H1 (cell line): ENCODE results near the gene LAT. TPM values are rescaled to one million over a fixed set of nuclear protein-coding genes. Genes with fewer than 3 reads are reported as not detected.

Source experiments
- CTCF ChIA-PET: fragments of 300-600 bp; sonication (Branson Sonifier 250); formaldehyde crosslinking; loops from one replicate; lab custom pipeline; 2021; ENCODE audit not compliant: partially characterized antibody; lab: Charles Lee
- POLR2A ChIA-PET: fragments of 300-600 bp; sonication (Branson Sonifier 250); formaldehyde crosslinking; loops from one replicate; lab custom pipeline; 2021; ENCODE audit warnings: inconsistent platforms; ENCODE audit not compliant: partially characterized antibody; lab: Charles Lee
- DNase-seq, 2 experiments: peaks; one replicate each; pipeline versions ENCODE4 v3.0.0 to v3.0.0-alpha.2; 2010 to 2022; ENCODE audit warnings: low spot score in 2 of 2, low read depth in 1 of 2, mixed read lengths in 1 of 2
- FAIRE-seq: peaks from 2 replicates; lab custom pipeline; 2011; peaks lifted over from hg19 to GRCh38; lab: Jason Lieb, UNC
- H2AFZ ChIP-seq: 2 replicates; pipeline ENCODE4 v1.8.1; 2012; ENCODE audit warnings: low read length, inconsistent platforms
- H2AK5ac ChIP-seq: 2 replicates; pipeline ENCODE4 v1.6.1; 2013; ENCODE audit warnings: low read depth, low read length
- H2BK120ac ChIP-seq: replicated peaks from 2 replicates; pipeline ENCODE3; 2013; ENCODE audit warnings: low read depth, low read length, inconsistent platforms
- H2BK12ac ChIP-seq: 2 replicates; pipeline ENCODE4 v1.6.1; 2013; ENCODE audit warnings: low read depth, low read length
- H2BK15ac ChIP-seq: 2 replicates; pipeline ENCODE4 v1.6.1; 2013; ENCODE audit warnings: low read length
- H2BK20ac ChIP-seq: 2 replicates; pipeline ENCODE4 v1.6.1; 2013; ENCODE audit warnings: low read length
- H2BK5ac ChIP-seq: 2 replicates; pipeline ENCODE4 v1.6.1; 2013; ENCODE audit warnings: low read depth, low read length
- H3K14ac ChIP-seq: 2 replicates; pipeline ENCODE4 v1.6.1; 2013; ENCODE audit warnings: inconsistent platforms; ENCODE audit not compliant: insufficient read length
- H3K18ac ChIP-seq: 2 replicates; pipeline ENCODE4 v1.6.1; 2013; ENCODE audit warnings: low read length; ENCODE audit errors: extremely low read depth
- H3K23ac ChIP-seq: 2 replicates; pipeline ENCODE4 v1.6.1; 2013; ENCODE audit warnings: inconsistent platforms; ENCODE audit not compliant: insufficient read length
- H3K23me2 ChIP-seq: 2 replicates; pipeline ENCODE4 v1.6.1; 2013; ENCODE audit warnings: low read depth, low read length
- H3K27ac ChIP-seq: 2 replicates; pipeline ENCODE4 v1.6.1; 2011; ENCODE audit warnings: low read depth, low read length, inconsistent platforms
- H3K27me3 ChIP-seq, 4 experiments: replicated peaks in 1 of 4; 1 replicate in 1 of 4; 2 replicates in 3 of 4; pipeline versions ENCODE4 v1.6.1 to v1.8.1; 2011 to 2013; ENCODE audit warnings: low read length in 3 of 4, mild to moderate bottlenecking in 3 of 4, inconsistent platforms in 2 of 4, mixed read lengths in 2 of 4, moderate library complexity in 1 of 4; ENCODE audit not compliant: control insufficient read depth in 3 of 4, insufficient read depth in 3 of 4; ENCODE audit errors: extremely low read depth in 1 of 4
- H3K36me3 ChIP-seq, 4 experiments: 2 replicates each; pipeline versions ENCODE4 v1.6.1 to v1.8.1; 2011 to 2013; ENCODE audit warnings: mild to moderate bottlenecking in 4 of 4, low read length in 3 of 4, moderate library complexity in 2 of 4, control low read depth in 1 of 4, inconsistent platforms in 1 of 4; ENCODE audit not compliant: insufficient read depth in 4 of 4, control insufficient read depth in 2 of 4
- H3K4ac ChIP-seq: replicated peaks from 2 replicates; pipeline ENCODE3; 2013; ENCODE audit warnings: low read length, low read depth, mixed read lengths, inconsistent platforms; ENCODE audit not compliant: insufficient read length
- H3K4me1 ChIP-seq, 4 experiments: replicated peaks in 1 of 4; 1 replicate in 1 of 4; 2 replicates in 3 of 4; pipeline versions ENCODE4 v1.6.1 to v1.8.1; 2011 to 2013; ENCODE audit warnings: low read length in 3 of 4, inconsistent platforms in 2 of 4, mixed read lengths in 1 of 4; ENCODE audit not compliant: insufficient read depth in 4 of 4, control insufficient read depth in 3 of 4
- H3K4me2 ChIP-seq, 2 experiments: 2 replicates each; pipeline versions ENCODE4 v1.6.1 to v1.8.1; 2011 to 2013; ENCODE audit warnings: low read depth in 2 of 2, low read length in 2 of 2, control low read depth in 1 of 2, inconsistent platforms in 1 of 2, mild to moderate bottlenecking in 1 of 2; ENCODE audit not compliant: insufficient read depth in 1 of 2
- H3K4me3 ChIP-seq, 4 experiments: fragments of 200-600, 300-600 bp in 1 of 4; sonication (generic), shearing (Covaris generic), sonication (Bioruptor Twin) in 1 of 4; 2 replicates each; pipeline versions ENCODE4 v1.5.1 to v1.8.1; 2011 to 2016; ENCODE audit warnings: low read length in 4 of 4, low read depth in 3 of 4, control low read depth in 2 of 4, inconsistent platforms in 2 of 4, mild to moderate bottlenecking in 2 of 4, mixed read lengths in 1 of 4, moderate library complexity in 1 of 4; ENCODE audit not compliant: insufficient read depth in 2 of 4; ENCODE audit errors: extremely low read depth in 1 of 4
- H3K56ac ChIP-seq: replicated peaks from 2 replicates; pipeline ENCODE3; 2013; ENCODE audit warnings: low read depth, mild to moderate bottlenecking, mixed read lengths, low read length, inconsistent platforms; ENCODE audit not compliant: insufficient read length
- H3K79me1 ChIP-seq: 2 replicates; pipeline ENCODE4 v1.6.1; 2013; ENCODE audit warnings: low read depth, low read length, control low read depth
- H3K79me2 ChIP-seq, 2 experiments: 2 replicates each; pipeline versions ENCODE4 v1.6.1 to v1.8.1; 2012 to 2013; ENCODE audit warnings: low read length in 2 of 2, mild to moderate bottlenecking in 2 of 2, inconsistent platforms in 1 of 2; ENCODE audit not compliant: insufficient read depth in 2 of 2, control insufficient read depth in 1 of 2
- H3K9ac ChIP-seq, 4 experiments: replicated peaks in 1 of 4; 1 replicate in 1 of 4; 2 replicates in 3 of 4; pipeline versions ENCODE4 v1.6.1 to v1.8.1; 2011 to 2013; ENCODE audit warnings: low read depth in 3 of 4, low read length in 3 of 4, control low read depth in 2 of 4, mild to moderate bottlenecking in 2 of 4, moderate library complexity in 2 of 4, inconsistent platforms in 1 of 4; ENCODE audit errors: extremely low read depth in 1 of 4
- H3K9me3 ChIP-seq, 2 experiments: 2 replicates each; pipeline versions ENCODE4 v1.6.1 to v1.8.1; 2012 to 2013; ENCODE audit warnings: mild to moderate bottlenecking in 2 of 2, moderate library complexity in 2 of 2, control low read depth in 1 of 2, inconsistent platforms in 1 of 2, low read depth in 1 of 2, low read length in 1 of 2, mixed read lengths in 1 of 2; ENCODE audit not compliant: insufficient read depth in 2 of 2
- H4K20me1 ChIP-seq, 2 experiments: replicated peaks in 1 of 2; 2 replicates each; pipeline versions ENCODE3 to v1.8.1; 2011 to 2013; ENCODE audit warnings: inconsistent platforms in 2 of 2, low read length in 2 of 2, mild to moderate bottlenecking in 1 of 2; ENCODE audit not compliant: insufficient read depth in 2 of 2, control insufficient read depth in 1 of 2
- H4K5ac ChIP-seq: 2 replicates; pipeline ENCODE4 v1.6.1; 2013; ENCODE audit warnings: low read length, low read depth, mixed read lengths, inconsistent platforms; ENCODE audit not compliant: insufficient read length
- H4K8ac ChIP-seq: 2 replicates; pipeline ENCODE4 v1.8.0; 2013; ENCODE audit warnings: mild to moderate bottlenecking, moderate library complexity, low read length, inconsistent platforms; ENCODE audit not compliant: insufficient read depth; ENCODE audit errors: extremely low read depth
- H4K91ac ChIP-seq: replicated peaks from 2 replicates; pipeline ENCODE3; 2013; ENCODE audit warnings: low read length, mixed read lengths, inconsistent platforms; ENCODE audit not compliant: insufficient read length
- BCL11A ChIP-seq, 2 experiments: IDR thresholded peaks; one replicate each; pipeline ENCODE4 v1.6.1; 2011; ENCODE audit warnings: low read depth in 2 of 2, low read length in 2 of 2, mild to moderate bottlenecking in 2 of 2
- JUND ChIP-seq: IDR thresholded peaks from 2 replicates; pipeline ENCODE4 v1.6.1; 2011; ENCODE audit warnings: mild to moderate bottlenecking, improper control_type of control experiment, low read length
- KDM4A ChIP-seq: IDR thresholded peaks from one replicate; pipeline ENCODE4 v1.7.1; 2012; ENCODE audit warnings: low read depth, mild to moderate bottlenecking, moderate library complexity, low read length, inconsistent platforms; ENCODE audit not compliant: severe bottlenecking
- RNF2 ChIP-seq: fragments of 200-900, 300-1000 bp; sonication (generic); IDR thresholded peaks from 2 replicates; pipeline ENCODE4 v1.7.1; 2016; ENCODE audit warnings: borderline replicate concordance, low read depth, mild to moderate bottlenecking, antibody characterized with exemption, low read length; ENCODE audit not compliant: poor library complexity, severe bottlenecking; ENCODE audit errors: missing control alignments
- SAP30 ChIP-seq: fragments of 300-600 bp; sonication (generic); IDR thresholded peaks from 2 replicates; pipeline ENCODE4 v1.7.1; 2012; ENCODE audit warnings: low read length, moderate library complexity, mild to moderate bottlenecking, inconsistent platforms; ENCODE audit not compliant: insufficient read depth, insufficient replicate concordance
- SP4 ChIP-seq: IDR thresholded peaks from 2 replicates; pipeline ENCODE4 v1.6.1; 2012; ENCODE audit warnings: low read length, inconsistent platforms
- WGBS, 2 experiments: shearing (Covaris generic) in 1 of 2; methylation state at CpG; one replicate each; pipeline versions ENCODE4 v1.1.6 to v1.1.7; 2013 to 2015; ENCODE audit warnings: low lambda C conversion rate in 2 of 2, mixed read lengths in 2 of 2, inconsistent platforms in 1 of 2, low coverage in 1 of 2, missing lambda C conversion rate in 1 of 2; ENCODE audit not compliant: insufficient replicate concordance in 2 of 2, insufficient coverage in 1 of 2, insufficient read length in 1 of 2; ENCODE audit errors: extremely low coverage in 1 of 2, missing lambda C conversion rate in 1 of 2; 5-methylcytosine and 5-hydroxymethylcytosine counted together
- polyA plus RNA-seq, 7 experiments: library from polyadenylated mRNA; depleted of rRNA in 3 of 7; stranded (reverse) in 5 of 7; unstranded in 2 of 7; fragments of >200 nt in 5 of 7; fragments of 200-250 nt in 2 of 7; gene quantifications; 1 replicate in 5 of 7; 2 replicates in 1 of 7; 4 replicates in 1 of 7; pipeline versions ENCODE4 v1.2.1 to v1.2.3, GENCODE V29; 2011 to 2013; ENCODE audit warnings: missing spikeins in 2 of 7, mixed read lengths in 2 of 7
- total RNA-seq: library from RNA; stranded (reverse); fragmentation: NEBNext Ultra II Directional; extraction: Animal tissue kit (Norgen Biotek cat#: 25700); gene quantifications from 2 replicates; pipeline ENCODE4 v1.2.1, GENCODE V29; 2021
- TF ChIP-seq, protein P1 (sequence below): IDR thresholded peaks from 2 replicates; pipeline ENCODE4 v1.6.1; 2012; ENCODE audit warnings: low read length, inconsistent platforms
- TF ChIP-seq, protein P2 (sequence below), 3 experiments: IDR thresholded peaks; 1 replicate in 2 of 3; 2 replicates in 1 of 3; pipeline versions ENCODE4 v1.5.1 to v1.6.1; 2011; ENCODE audit warnings: low read length in 3 of 3, mild to moderate bottlenecking in 3 of 3, inconsistent platforms in 2 of 3, low read depth in 1 of 3, moderate library complexity in 1 of 3; ENCODE audit not compliant: insufficient read depth in 1 of 3; ENCODE audit errors: control extremely low read depth in 1 of 3

LAT gene
- total and polyA plus RNA-seq, 2 of the 8 experiments (the other 6 are each of a cell fraction or from before 2014, with no cell fraction given), result 2.7 to 3.4 TPM

DNA sequence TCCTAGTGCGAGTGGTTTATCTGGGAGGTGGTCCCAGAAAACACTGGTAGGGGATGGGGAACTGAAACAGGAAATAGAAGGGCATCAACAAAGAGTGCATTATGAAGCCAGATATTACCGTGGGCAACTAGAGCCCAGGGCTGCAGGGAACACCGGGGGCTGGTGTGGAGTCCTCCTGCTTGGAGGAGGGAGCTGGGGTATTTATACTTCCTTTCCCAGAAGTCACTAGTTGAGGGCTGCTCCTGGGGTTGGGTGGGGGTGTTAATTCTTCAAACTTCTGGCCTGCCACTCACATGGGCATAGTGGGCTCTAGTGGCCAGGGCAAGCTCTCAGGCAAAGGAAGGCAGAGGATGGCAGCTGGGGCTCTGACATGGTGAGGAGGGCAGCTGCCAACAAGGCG lies 14.7 kb downstream of the LAT start:
- Histone ChIP-seq H2BK120ac (no peak overlapping the region), H3K18ac (no peak overlapping the region), H3K36me3 (no peaks in the 10 kb centered on the region), H3K14ac (no peak overlapping the region), H3K4me2 (no peak overlapping the region), H3K27me3 (no peaks in the 10 kb centered on the region), H3K4me3 (no peak overlapping the region), H3K23me2 (no peaks in the 10 kb centered on the region), H3K23ac (no peak overlapping the region), H2BK20ac (no peak overlapping the region), H2BK12ac (no peak overlapping the region), H4K5ac (no peak overlapping the region), H2AFZ (no peak overlapping the region), H3K56ac (no peak overlapping the region), H3K79me1 (no peaks in the 10 kb centered on the region), H2BK5ac (no peak overlapping the region), H4K20me1 (no peaks in the 10 kb centered on the region), H2AK5ac (no peak overlapping the region), H2BK15ac (no peak overlapping the region), H3K27ac (no peak overlapping the region), H3K9me3 (no peaks in the 10 kb centered on the region), H4K8ac (no peak overlapping the region), H3K4ac (no peak overlapping the region), H3K4me1 (no peaks in the 10 kb centered on the region), H4K91ac (no peak overlapping the region), H3K9ac (no peak overlapping the region), H3K79me2 (no peaks in the 10 kb centered on the region)
- WGBS, 2 experiments, result 89% methylated on average over 4 of the region's 4 CpGs; no CpG with 5 or more reads in 1 of the 2 experiments
- FAIRE-seq (no peak), DNase-seq (no peak)
- POLR2A ChIA-PET, result no interaction called here
- CTCF ChIA-PET, result interaction anchor here (1.3 to 2.3 kb wide), 6 partner anchors 11 to 25 kb away, joined by 3 to 9 read pairs (median 6); partner anchors contain the start of gene SPNS1
- TF ChIP-seq RNF2 (no peak), SP4 (no peak), SAP30 (no peak), KDM4A (no peak), JUND (no peak), BCL11A (IDR thresholded peaks at IDR 0.05; ENCODE audit: low read depth in 2 of 2, low read length in 2 of 2) (no peak)
- TF ChIP-seq, protein P1, sequence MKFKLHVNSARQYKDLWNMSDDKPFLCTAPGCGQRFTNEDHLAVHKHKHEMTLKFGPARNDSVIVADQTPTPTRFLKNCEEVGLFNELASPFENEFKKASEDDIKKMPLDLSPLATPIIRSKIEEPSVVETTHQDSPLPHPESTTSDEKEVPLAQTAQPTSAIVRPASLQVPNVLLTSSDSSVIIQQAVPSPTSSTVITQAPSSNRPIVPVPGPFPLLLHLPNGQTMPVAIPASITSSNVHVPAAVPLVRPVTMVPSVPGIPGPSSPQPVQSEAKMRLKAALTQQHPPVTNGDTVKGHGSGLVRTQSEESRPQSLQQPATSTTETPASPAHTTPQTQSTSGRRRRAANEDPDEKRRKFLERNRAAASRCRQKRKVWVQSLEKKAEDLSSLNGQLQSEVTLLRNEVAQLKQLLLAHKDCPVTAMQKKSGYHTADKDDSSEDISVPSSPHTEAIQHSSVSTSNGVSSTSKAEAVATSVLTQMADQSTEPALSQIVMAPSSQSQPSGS, result no peak
- TF ChIP-seq, protein P2, sequence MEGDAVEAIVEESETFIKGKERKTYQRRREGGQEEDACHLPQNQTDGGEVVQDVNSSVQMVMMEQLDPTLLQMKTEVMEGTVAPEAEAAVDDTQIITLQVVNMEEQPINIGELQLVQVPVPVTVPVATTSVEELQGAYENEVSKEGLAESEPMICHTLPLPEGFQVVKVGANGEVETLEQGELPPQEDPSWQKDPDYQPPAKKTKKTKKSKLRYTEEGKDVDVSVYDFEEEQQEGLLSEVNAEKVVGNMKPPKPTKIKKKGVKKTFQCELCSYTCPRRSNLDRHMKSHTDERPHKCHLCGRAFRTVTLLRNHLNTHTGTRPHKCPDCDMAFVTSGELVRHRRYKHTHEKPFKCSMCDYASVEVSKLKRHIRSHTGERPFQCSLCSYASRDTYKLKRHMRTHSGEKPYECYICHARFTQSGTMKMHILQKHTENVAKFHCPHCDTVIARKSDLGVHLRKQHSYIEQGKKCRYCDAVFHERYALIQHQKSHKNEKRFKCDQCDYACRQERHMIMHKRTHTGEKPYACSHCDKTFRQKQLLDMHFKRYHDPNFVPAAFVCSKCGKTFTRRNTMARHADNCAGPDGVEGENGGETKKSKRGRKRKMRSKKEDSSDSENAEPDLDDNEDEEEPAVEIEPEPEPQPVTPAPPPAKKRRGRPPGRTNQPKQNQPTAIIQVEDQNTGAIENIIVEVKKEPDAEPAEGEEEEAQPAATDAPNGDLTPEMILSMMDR (IDR thresholded peaks at IDR 0.05; ENCODE audit: control extremely low read depth in 1 of 3, insufficient read depth in 1 of 3, low read depth in 1 of 3, low read length in 3 of 3), result no peak
